ENCODE data around the gene HOXD11. TPM values are rescaled to one million over a fixed set of nuclear protein-coding genes. Genes with fewer than 3 reads are reported as not detected.
A peak's percentile ranks its signal among the peaks of the same experiment; 100 is the strongest.

Gene HOXD11
- total RNA-seq, 1 experiment from 2014 or later = not detected

GRCh38 chr2:176132205-176133171 is 25.4 kb downstream of the HOXD11 start:
- Mint-ChIP-seq H3K27me3 (ENCODE audit: low read depth) (peaks cover 98% of the 10 kb centered on the region), H3K4me1 (peaks cover 37% of the 10 kb centered on the region), H3K27ac (no peak overlapping the region), H3K9me3 (no peaks in the 10 kb centered on the region), H3K36me3 (0 out of 2 replicates have a peak, but pooled peaks cover 2% of the 10 kb centered on the region), H3K4me3 (peak overlapping the region; percentile 39)
- ChIA-PET POLR2A (interaction anchor here (0.7 kb wide), 1 partner anchor 17 kb away, joined by 3 read pairs; no protein-coding TSS in a partner anchor), CTCF (interaction anchor here (0.7 to 3.1 kb wide), 4 partner anchors 8 to 506 kb away, joined by 3 to 14 read pairs (median 8); no protein-coding TSS in a partner anchor)
- ATAC-seq (no peak), DNase-seq (ENCODE audit: low spot score) (no peak)
- no peak for TF ChIP-seq ZSCAN18 (CRISPR knock-in tag; IDR thresholded peaks at IDR 0.05)
- no peak for TF ChIP-seq MYBL2 (CRISPR knock-in tag; IDR thresholded peaks at IDR 0.05)
- TF ChIP-seq ZNF263 (CRISPR knock-in tag; IDR thresholded peaks at IDR 0.05; ENCODE audit: low read depth) = no peak
- no peak for TF ChIP-seq FOXJ3 (CRISPR knock-in tag; IDR thresholded peaks at IDR 0.05; ENCODE audit: borderline replicate concordance)
- TF ChIP-seq CTCF (IDR thresholded peaks at IDR 0.05) = no peak
- no peak for TF ChIP-seq RELA (CRISPR knock-in tag; IDR thresholded peaks at IDR 0.05; ENCODE audit: borderline replicate concordance)

DNA sequence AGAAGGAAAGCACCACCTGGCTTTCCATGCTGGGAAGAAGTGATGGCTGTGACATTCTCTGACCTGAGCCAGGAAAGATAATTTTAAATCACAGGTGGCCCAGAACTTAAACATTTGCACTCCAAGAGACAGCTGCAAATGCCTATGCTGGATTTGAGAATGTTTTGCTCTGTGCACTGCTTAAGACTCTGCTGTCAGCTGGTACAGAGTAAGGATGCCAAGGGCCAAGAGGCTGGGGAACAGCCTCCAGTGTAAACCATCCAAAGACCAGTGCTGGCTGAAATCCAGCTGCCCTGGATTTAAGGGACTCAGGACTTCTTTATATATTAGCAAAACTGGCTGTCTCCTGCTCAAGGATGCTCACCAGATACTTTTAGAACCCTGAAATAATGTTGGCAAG is 26.3 kb downstream of the HOXD11 start:
- DNase-seq (ENCODE audit: low spot score) = no peak
- ChIA-PET POLR2A (no interaction called here), CTCF (interaction anchor here (2.4 kb wide), 1 partner anchor 322 kb away, joined by 9 read pairs; no protein-coding TSS in a partner anchor)
- Mint-ChIP-seq H3K4me1 (peaks cover 31% of the 10 kb centered on the region), H3K9me3 (no peaks in the 10 kb centered on the region), H3K27ac (no peak overlapping the region), H3K4me3 (no peak overlapping the region), H3K36me3 (0 out of 2 replicates have a peak, but pooled peaks cover 2% of the 10 kb centered on the region), H3K27me3 (ENCODE audit: low read depth) (peaks cover 98% of the 10 kb centered on the region)
- no peak for ATAC-seq
- TF ChIP-seq NFATC4 (CRISPR knock-in tag; IDR thresholded peaks at IDR 0.05) (no peak), OVOL2 (CRISPR knock-in tag; IDR thresholded peaks at IDR 0.05; ENCODE audit: borderline replicate concordance) (no peak), ZMAT4 (CRISPR knock-in tag; IDR thresholded peaks at IDR 0.05) (no peak), ATF2 (CRISPR knock-in tag; IDR thresholded peaks at IDR 0.05; ENCODE audit: borderline replicate concordance, low read depth) (no peak), E2F1 (CRISPR knock-in tag; IDR thresholded peaks at IDR 0.05) (no peak), TEAD1 (CRISPR knock-in tag; IDR thresholded peaks at IDR 0.05) (no peak), GRHL2 (CRISPR knock-in tag; IDR thresholded peaks at IDR 0.05; ENCODE audit: insufficient replicate concordance, severe bottlenecking) (no peak), HMGXB4 (CRISPR knock-in tag; IDR thresholded peaks at IDR 0.05) (no peak), NR2C2 (CRISPR knock-in tag; IDR thresholded peaks at IDR 0.05) (no peak)
- TF ChIP-seq, protein P1, sequence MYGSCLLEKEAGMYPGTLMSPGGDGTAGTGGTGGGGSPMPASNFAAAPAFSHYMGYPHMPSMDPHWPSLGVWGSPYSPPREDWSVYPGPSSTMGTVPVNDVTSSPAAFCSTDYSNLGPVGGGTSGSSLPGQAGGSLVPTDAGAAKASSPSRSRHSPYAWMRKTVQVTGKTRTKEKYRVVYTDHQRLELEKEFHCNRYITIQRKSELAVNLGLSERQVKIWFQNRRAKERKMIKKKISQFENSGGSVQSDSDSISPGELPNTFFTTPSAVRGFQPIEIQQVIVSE (CRISPR knock-in tag; IDR thresholded peaks at IDR 0.05; ENCODE audit: borderline replicate concordance) = no peak
- TF ChIP-seq, protein P2, sequence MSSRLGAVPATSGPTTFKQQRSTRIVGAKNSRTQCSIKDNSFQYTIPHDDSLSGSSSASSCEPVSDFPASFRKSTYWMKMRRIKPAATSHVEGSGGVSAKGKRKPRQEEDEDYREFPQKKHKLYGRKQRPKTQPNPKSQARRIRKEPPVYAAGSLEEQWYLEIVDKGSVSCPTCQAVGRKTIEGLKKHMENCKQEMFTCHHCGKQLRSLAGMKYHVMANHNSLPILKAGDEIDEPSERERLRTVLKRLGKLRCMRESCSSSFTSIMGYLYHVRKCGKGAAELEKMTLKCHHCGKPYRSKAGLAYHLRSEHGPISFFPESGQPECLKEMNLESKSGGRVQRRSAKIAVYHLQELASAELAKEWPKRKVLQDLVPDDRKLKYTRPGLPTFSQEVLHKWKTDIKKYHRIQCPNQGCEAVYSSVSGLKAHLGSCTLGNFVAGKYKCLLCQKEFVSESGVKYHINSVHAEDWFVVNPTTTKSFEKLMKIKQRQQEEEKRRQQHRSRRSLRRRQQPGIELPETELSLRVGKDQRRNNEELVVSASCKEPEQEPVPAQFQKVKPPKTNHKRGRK (CRISPR knock-in tag; IDR thresholded peaks at IDR 0.05; ENCODE audit: borderline replicate concordance) = no peak

Measured in WTC11 (cell line).